Nucleus accumbens (tissue), 56 donors: ENCODE results near the gene LETMD1.
"Not testable (repeated sequence)": the region's sequence is repeated elsewhere in the genome, so short reads cannot be mapped to it uniquely, and the experiment has no call there.

Experiments
- DNase-seq, 56 donors: peaks; one replicate each; lab custom pipeline; 2025; lab: John Stamatoyannopoulos, UW

Gene LETMD1

GRCh38 chr12:51075390-51075789 is 27.3 kb downstream of the LETMD1 start:
- peak in 1 of 56 donors; percentile 2 for DNase-seq

DNA sequence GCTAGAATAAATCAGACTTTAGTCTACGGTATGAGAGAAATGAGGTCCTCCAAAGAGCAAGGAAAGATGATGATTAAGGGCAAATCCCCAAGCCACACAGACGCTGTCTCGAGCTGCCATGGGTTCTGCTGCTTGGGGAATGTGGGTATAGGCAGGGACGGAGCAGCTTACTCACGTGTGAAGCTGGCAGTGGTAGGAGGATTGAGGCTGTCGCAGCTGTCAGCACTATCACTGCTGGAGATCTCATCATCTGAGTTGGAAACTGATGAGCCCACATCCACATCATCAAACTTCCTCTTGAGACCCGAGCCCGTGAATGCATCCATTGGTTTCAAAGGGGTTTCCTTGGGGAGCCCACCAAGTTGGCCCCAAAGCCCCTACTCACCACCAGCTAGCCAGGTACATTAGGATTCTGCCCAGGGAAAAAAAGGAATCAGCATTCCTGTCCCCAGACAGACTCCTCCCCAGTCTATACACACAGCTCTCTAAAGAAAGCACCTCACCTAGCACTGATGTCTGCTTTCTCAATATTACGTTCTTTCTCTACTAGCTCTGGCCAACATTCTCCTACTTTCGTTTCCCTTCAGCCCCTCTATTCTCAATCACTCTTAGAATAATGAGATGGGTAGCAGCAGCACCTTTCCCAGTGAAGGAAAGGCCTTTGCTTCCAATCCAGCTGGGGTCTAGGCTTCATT is 28.3 kb downstream of the LETMD1 start:
- peak in 7 of 56 donors; percentile 2 to 18 (median 6) for DNase-seq

GRCh38 chr12:51077930-51078329 is 29.8 kb downstream of the LETMD1 start:
- DNase-seq, result peak in 28 of 56 donors; percentile 3 to 58 (median 20)

DNA sequence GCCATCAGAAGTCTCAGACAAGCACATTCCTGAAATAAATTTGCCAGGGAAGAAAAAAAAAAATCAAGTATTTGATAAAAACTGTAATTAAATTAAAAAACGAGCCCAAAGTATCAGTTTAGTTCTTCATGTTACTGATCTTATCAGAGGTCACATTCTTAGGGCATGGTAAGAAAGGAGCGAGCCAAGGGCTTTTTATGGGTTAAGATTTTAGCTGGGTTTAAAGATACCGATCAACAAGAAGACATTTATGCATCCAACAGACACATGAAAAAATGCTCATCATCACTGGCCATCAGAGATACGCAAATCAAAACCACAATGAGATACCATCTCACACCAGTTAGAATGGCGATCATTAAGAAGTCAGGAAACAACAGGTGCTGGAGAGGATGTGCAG is 30.2 kb downstream of the LETMD1 start:
- not testable (repeated sequence) for DNase-seq

GRCh38 chr12:51078866-51079265 is 30.7 kb downstream of the LETMD1 start:
- not testable (repeated sequence) for DNase-seq

DNA sequence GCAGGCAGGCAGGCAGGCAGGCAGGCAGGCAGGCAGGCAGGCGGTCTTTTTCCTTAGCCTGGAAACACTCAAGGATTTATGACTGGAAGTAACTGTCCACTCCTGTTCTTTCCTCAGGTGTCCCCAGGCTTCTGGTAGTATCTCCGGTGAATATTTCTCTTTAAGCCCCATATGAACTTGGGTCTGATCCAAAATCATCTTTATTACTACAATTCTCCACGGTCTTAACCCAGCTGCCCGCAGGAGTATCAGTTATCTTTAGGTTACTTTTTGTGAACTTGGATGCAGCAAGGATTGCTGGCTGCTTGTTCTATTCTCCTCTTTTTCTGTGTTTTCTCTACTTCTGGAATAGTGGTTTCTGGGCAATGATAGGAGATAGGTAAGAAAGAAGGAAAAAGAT is 32.0 kb downstream of the LETMD1 start:
- no peak for DNase-seq

DNA sequence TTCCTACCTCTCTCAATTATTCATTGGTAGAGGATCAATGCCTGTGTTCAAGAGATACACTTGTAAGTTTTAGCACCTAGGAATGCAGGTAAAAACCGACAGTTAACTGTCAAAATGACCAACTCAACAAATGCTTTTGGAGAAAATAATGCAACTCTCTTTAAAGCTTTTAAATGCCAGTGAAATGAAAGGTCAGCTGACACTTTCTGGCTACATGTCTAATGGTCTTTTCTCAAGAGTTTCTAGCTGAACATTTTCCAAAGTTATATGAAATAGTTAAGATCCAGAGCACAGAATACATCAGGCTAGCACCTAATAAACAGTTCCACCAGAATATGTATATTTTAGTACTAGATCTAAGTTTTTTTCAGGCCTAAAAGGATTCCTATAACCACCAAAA is 33.3 kb downstream of the LETMD1 start:
- no peak for DNase-seq

GRCh38 chr12:51082561-51083125 is 34.5 kb downstream of the LETMD1 start:
- DNase-seq, result peak in 25 of 56 donors; percentile 7 to 70 (median 41)

- peak; percentile 40 to 99 (median 95) for DNase-seq
Observed at GRCh38 chr12:51083126-51083833, 35.2 kb downstream of the LETMD1 start, which contains the start of gene CSRNP2. Gene CSRNP2, minus strand, starts transcription at chr12:51083596. Its CDS starts 7,035 bp downstream, at chr12:51076561.

- no peak for DNase-seq
Observed at GRCh38 chr12:51085757-51086156, 37.6 kb downstream of the LETMD1 start.

DNA sequence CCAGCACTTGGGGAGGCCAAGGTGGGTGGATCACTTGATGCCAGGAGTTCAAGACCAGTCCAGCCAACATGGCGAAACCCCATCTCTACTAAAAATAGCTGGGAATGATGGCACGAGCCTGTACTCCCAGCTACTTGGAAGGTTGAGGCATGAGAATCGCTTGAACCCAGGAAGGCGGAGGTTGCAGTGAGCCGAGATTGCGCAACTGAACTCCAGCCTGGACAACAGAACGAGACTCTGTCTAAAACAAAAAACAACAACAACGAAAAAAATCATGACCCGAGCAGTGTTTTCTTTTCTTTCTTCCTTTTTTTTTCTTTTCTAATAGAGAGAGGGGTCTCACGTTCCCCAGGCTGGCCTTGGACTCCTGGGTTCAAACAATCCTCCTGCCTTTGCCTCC is 38.8 kb downstream of the LETMD1 start:
- DNase-seq, result no peak

DNA sequence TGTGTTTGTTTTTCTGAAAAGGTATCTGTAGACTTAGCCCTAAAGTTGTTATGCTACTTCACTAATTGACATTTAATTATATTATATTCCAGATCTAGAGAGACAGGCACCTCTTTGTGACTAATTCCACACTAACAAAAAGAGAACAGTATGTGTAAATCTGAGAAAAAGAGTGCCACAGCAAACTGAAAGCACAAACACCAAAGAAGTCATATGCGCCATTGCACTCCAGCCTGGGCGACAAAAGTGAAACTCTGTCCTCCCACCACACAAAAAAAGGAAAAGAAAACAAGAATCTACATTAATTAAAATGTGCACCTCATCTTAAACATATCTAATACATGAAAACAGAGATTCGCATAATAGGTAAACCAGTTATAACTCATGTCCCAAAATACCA is 39.7 kb downstream of the LETMD1 start:
- no peak for DNase-seq

GRCh38 chr12:51090705-51091229 is 42.6 kb downstream of the LETMD1 start:
- DNase-seq, result no peak

GRCh38 chr12:51098611-51099010 is 50.5 kb downstream of the LETMD1 start:
- DNase-seq, result no peak

DNA sequence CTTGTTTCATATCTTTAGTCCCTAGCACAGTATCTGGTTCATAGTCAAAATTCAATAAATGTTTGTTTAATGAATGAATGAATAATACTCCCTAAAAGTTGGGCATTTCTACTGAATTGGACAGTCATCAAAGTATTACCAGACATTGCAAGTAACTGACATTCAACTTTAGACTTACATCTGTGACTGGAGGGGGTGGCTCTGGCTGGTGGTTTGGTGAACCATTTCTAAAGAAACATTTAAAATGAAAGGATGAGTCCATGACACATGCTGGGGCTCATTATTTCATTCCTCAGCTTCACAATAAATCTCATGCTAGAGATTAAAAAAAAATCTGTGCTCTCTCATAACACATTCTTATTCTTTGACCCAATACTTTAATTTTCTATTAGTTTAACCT is 55.9 kb downstream of the LETMD1 start:
- DNase-seq, result no peak

GRCh38 chr12:51108136-51108535 is 60.0 kb downstream of the LETMD1 start:
- no peak for DNase-seq
